ENCODE results near the gene AGBL4. TPM values are rescaled to one million over a fixed set of nuclear protein-coding genes. Genes with fewer than 3 reads are reported as not detected.

The AGBL4 gene
- total RNA-seq, 1 experiment from 2014 or later: not detected

- ATAC-seq (no peak), DNase-seq (ENCODE audit: low read depth, low spot score) (no peak)
- H2AFZ ChIP-seq (ENCODE audit: low read depth, low read length, poor library complexity, severe bottlenecking): no peak overlapping the region
- TF ChIP-seq, protein P1, sequence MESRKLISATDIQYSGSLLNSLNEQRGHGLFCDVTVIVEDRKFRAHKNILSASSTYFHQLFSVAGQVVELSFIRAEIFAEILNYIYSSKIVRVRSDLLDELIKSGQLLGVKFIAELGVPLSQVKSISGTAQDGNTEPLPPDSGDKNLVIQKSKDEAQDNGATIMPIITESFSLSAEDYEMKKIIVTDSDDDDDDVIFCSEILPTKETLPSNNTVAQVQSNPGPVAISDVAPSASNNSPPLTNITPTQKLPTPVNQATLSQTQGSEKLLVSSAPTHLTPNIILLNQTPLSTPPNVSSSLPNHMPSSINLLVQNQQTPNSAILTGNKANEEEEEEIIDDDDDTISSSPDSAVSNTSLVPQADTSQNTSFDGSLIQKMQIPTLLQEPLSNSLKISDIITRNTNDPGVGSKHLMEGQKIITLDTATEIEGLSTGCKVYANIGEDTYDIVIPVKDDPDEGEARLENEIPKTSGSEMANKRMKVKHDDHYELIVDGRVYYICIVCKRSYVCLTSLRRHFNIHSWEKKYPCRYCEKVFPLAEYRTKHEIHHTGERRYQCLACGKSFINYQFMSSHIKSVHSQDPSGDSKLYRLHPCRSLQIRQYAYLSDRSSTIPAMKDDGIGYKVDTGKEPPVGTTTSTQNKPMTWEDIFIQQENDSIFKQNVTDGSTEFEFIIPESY (IDR thresholded peaks at IDR 0.05; ENCODE audit: extremely low read depth, insufficient replicate concordance, low read length): no peak
- TF ChIP-seq CBX3 (IDR thresholded peaks at IDR 0.05; ENCODE audit: low read depth): no peak
- TF ChIP-seq POLR2AphosphoS5 (IDR thresholded peaks at IDR 0.05; ENCODE audit: low read depth, low read length): no peak
- no peak for TF ChIP-seq EZH2phosphoT487 (IDR thresholded peaks at IDR 0.05; ENCODE audit: borderline replicate concordance)
- no peak for TF ChIP-seq RAD21 (IDR thresholded peaks at IDR 0.05; ENCODE audit: low read depth)
- no peak for TF ChIP-seq CEBPB (IDR thresholded peaks at IDR 0.05; ENCODE audit: low read depth)
- TF ChIP-seq ELF1 (IDR thresholded peaks at IDR 0.05; ENCODE audit: borderline replicate concordance, low read depth): no peak
- TF ChIP-seq, protein P2, sequence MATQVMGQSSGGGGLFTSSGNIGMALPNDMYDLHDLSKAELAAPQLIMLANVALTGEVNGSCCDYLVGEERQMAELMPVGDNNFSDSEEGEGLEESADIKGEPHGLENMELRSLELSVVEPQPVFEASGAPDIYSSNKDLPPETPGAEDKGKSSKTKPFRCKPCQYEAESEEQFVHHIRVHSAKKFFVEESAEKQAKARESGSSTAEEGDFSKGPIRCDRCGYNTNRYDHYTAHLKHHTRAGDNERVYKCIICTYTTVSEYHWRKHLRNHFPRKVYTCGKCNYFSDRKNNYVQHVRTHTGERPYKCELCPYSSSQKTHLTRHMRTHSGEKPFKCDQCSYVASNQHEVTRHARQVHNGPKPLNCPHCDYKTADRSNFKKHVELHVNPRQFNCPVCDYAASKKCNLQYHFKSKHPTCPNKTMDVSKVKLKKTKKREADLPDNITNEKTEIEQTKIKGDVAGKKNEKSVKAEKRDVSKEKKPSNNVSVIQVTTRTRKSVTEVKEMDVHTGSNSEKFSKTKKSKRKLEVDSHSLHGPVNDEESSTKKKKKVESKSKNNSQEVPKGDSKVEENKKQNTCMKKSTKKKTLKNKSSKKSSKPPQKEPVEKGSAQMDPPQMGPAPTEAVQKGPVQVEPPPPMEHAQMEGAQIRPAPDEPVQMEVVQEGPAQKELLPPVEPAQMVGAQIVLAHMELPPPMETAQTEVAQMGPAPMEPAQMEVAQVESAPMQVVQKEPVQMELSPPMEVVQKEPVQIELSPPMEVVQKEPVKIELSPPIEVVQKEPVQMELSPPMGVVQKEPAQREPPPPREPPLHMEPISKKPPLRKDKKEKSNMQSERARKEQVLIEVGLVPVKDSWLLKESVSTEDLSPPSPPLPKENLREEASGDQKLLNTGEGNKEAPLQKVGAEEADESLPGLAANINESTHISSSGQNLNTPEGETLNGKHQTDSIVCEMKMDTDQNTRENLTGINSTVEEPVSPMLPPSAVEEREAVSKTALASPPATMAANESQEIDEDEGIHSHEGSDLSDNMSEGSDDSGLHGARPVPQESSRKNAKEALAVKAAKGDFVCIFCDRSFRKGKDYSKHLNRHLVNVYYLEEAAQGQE (IDR thresholded peaks at IDR 0.05; ENCODE audit: low read depth): no peak
- no peak for TF ChIP-seq ZNF274 (IDR thresholded peaks at IDR 0.05; ENCODE audit: low read depth, low read length)
- TF ChIP-seq CTCF (IDR thresholded peaks at IDR 0.05 in 2 of 3, conservative IDR thresholded peaks at IDR 0.05 in 1 of 3; ENCODE audit: borderline replicate concordance in 1 of 3, insufficient read depth in 1 of 3, low read depth in 2 of 3, low read length in 2 of 3): no peak
- TF ChIP-seq, protein P3, sequence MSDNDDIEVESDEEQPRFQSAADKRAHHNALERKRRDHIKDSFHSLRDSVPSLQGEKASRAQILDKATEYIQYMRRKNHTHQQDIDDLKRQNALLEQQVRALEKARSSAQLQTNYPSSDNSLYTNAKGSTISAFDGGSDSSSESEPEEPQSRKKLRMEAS (IDR thresholded peaks at IDR 0.05): no peak
- no peak for TF ChIP-seq YY1 (IDR thresholded peaks at IDR 0.05; ENCODE audit: extremely low read depth, insufficient replicate concordance, low read depth, low read length)
- no peak for TF ChIP-seq POLR2A (IDR thresholded peaks at IDR 0.05; ENCODE audit: borderline replicate concordance, extremely low read depth, insufficient read depth, insufficient read length)
- TF ChIP-seq ZFX (IDR thresholded peaks at IDR 0.05): no peak
- TF ChIP-seq SIN3A (IDR thresholded peaks at IDR 0.05; ENCODE audit: low read depth): no peak
- TF ChIP-seq SRF (IDR thresholded peaks at IDR 0.05; ENCODE audit: low read depth): no peak
- TF ChIP-seq SP1 (IDR thresholded peaks at IDR 0.05; ENCODE audit: low read depth): no peak
- TF ChIP-seq TCF7L2 (IDR thresholded peaks at IDR 0.05; ENCODE audit: borderline replicate concordance, extremely low read depth, insufficient read depth, insufficient read length): no peak
- no peak for TF ChIP-seq EZH2 (IDR thresholded peaks at IDR 0.05)
- no peak overlapping the region for H3K27ac ChIP-seq (ENCODE audit: low read depth, low read length)
- H3K27me3 ChIP-seq (ENCODE audit: insufficient read depth, low read length): no peaks in the 10 kb centered on the region
- ChIA-PET CTCF (no interaction called here), RAD21 (ENCODE audit: low non-redundant PET in 1 of 2, low total read pairs in 2 of 2, uncharacterized antibody in 2 of 2, unreplicated experiment in 2 of 2) (no interaction called here), POLR2A (no interaction called here)
- H3K9ac ChIP-seq (ENCODE audit: low read length): no peak overlapping the region
- no peak overlapping the region for H3K4me2 ChIP-seq (ENCODE audit: low read length)
- H3K4me1 ChIP-seq (ENCODE audit: control insufficient read depth in 1 of 2, insufficient read depth in 2 of 2, low read length in 2 of 2): no peaks in the 10 kb centered on the region
- no peaks in the 10 kb centered on the region for H3K36me3 ChIP-seq (ENCODE audit: control insufficient read depth in 1 of 2, insufficient read depth in 2 of 2, low read length in 2 of 2)
- H3K79me2 ChIP-seq (ENCODE audit: insufficient read depth, low read length): no peaks in the 10 kb centered on the region
- H3K9me3 ChIP-seq (ENCODE audit: control insufficient read depth in 1 of 2, insufficient read depth in 1 of 2, low read depth in 1 of 2, low read length in 2 of 2): no peaks in the 10 kb centered on the region
- intact Hi-C loops (cut with micrococcal nuclease): no loop called here
- no peaks in the 10 kb centered on the region for H3K9me2 ChIP-seq (ENCODE audit: insufficient read depth)
- BruUV-seq (replicated peaks): no TSS peak
- no peaks in the 10 kb centered on the region for H4K20me1 ChIP-seq (ENCODE audit: insufficient read depth)
- H3K4me3 ChIP-seq (replicated peaks in 1 of 2; ENCODE audit: low read depth in 1 of 2, low read length in 2 of 2): no peak overlapping the region
Observed at GRCh38 chr1:48944811-48945210, 1078.9 kb downstream of the AGBL4 start.

Measured in HCT116 (cell line).